Diencephalon (tissue), 1 donor: ENCODE results near the gene UBE2E3. TPM values are rescaled to one million over a fixed set of nuclear protein-coding genes. Genes with fewer than 3 reads are reported as not detected.

Experiments used
- total RNA-seq: library from RNA; depleted of rRNA; stranded (reverse); fragments of >200 nt; gene quantifications from one replicate; pipeline ENCODE4 v1.2.3, GENCODE V29; 2014

The UBE2E3 gene
- total RNA-seq: 123 TPM

GRCh38 chr2:180980106-180980942 is at the start of gene UBE2E3:
UBE2E3 (plus strand) TSS chr2:180980605; CDS start chr2:180982043, 1,438 bp downstream.

